ENCODE data around the gene GNB4.

GRCh38 chr3:179455954-179456353, 4.7 kb upstream of the GNB4 start:
- TF ChIP-seq POLR2AphosphoS5 (IDR thresholded peaks at IDR 0.05; ENCODE audit: low read depth, low read length) (no peak), TCF7L2 (IDR thresholded peaks at IDR 0.05; ENCODE audit: low read depth, low read length) (no peak)
- TF ChIP-seq, protein P1, sequence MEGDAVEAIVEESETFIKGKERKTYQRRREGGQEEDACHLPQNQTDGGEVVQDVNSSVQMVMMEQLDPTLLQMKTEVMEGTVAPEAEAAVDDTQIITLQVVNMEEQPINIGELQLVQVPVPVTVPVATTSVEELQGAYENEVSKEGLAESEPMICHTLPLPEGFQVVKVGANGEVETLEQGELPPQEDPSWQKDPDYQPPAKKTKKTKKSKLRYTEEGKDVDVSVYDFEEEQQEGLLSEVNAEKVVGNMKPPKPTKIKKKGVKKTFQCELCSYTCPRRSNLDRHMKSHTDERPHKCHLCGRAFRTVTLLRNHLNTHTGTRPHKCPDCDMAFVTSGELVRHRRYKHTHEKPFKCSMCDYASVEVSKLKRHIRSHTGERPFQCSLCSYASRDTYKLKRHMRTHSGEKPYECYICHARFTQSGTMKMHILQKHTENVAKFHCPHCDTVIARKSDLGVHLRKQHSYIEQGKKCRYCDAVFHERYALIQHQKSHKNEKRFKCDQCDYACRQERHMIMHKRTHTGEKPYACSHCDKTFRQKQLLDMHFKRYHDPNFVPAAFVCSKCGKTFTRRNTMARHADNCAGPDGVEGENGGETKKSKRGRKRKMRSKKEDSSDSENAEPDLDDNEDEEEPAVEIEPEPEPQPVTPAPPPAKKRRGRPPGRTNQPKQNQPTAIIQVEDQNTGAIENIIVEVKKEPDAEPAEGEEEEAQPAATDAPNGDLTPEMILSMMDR (IDR thresholded peaks at IDR 0.05): no peak

Measured in Panc1 (cell line).